GM12892 (cell line): Measurements from ENCODE around the gene DTHD1.

Experiments used
- POLR2A ChIP-seq: IDR thresholded peaks from 2 replicates; pipeline ENCODE4 v1.6.1; 2011; ENCODE audit warnings: low read depth, low read length, control low read depth
- POLR2AphosphoS5 ChIP-seq: IDR thresholded peaks from 2 replicates; pipeline ENCODE4 v1.6.1; 2011; ENCODE audit warnings: low read depth, low read length, control low read depth

DNA sequence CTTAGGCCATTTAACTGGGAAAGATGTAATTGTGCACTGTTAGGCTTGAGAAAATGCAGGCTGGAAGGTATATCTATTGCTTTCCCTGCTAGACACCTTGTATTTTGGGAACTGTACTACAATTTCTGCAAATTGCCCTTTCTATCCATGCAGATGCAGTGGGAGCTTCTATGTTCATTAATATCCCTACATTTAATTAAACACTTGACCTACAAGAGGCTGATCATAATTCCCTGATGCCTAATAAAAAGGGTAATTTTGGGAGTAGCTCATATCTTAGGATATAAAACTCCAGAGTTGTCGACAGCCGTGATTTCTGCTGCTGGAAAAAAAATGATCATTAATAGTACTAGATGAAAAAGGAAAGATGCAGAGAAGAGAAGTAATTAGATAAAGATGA is 19.7 kb downstream of the DTHD1 start:
- TF ChIP-seq POLR2A (no peak), POLR2AphosphoS5 (no peak)
